ENCODE measurements around the gene UTP11. TPM values are rescaled to one million over a fixed set of nuclear protein-coding genes. Genes with fewer than 3 reads are reported as not detected.

Gene UTP11
- total and polyA plus RNA-seq, 2 of the 8 experiments (the other 6 are each of a cell fraction or from before 2014, with no cell fraction given) = 19.5 to 60.5 TPM

DNA sequence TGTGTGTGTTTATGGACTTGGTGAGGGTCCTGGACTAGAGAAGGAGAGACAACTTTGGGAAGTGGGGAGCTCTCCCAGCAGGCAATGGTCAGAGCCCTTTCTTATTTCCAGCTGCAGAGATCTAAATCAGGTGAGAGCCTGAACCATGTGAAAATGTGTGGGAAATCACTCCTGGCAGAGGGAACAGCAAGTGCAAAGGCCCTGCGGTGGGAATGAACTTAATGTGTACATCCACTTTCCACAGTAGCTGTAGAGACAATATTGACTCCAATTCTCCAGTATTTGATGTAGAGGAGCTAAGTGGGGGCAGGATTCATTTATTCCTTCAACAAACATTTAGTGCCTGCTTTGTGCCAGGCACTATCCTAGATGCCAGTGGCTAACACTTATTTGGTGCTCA is 48.8 kb downstream of the UTP11 start:
- Histone ChIP-seq H3K4ac (replicated peaks; ENCODE audit: insufficient read length, low read depth, low read length) (no peak overlapping the region), H3K14ac (ENCODE audit: insufficient read length) (no peak overlapping the region), H3K18ac (ENCODE audit: extremely low read depth, low read length) (no peak overlapping the region), H3K36me3 (ENCODE audit: control insufficient read depth in 2 of 4, insufficient read depth in 4 of 4, low read length in 3 of 4) (no peaks in the 10 kb centered on the region), H3K27me3 (replicated peaks in 1 of 4; ENCODE audit: control insufficient read depth in 3 of 4, extremely low read depth in 1 of 4, insufficient read depth in 3 of 4, low read length in 3 of 4) (no peaks in the 10 kb centered on the region; a peak in 4 of 7 replicates), H3K27ac (ENCODE audit: low read depth, low read length) (no peak overlapping the region), H2AK5ac (ENCODE audit: low read depth, low read length) (no peak overlapping the region), H3K23ac (ENCODE audit: insufficient read length) (no peak overlapping the region), H4K91ac (replicated peaks; ENCODE audit: insufficient read length, low read length) (no peak overlapping the region), H2AFZ (ENCODE audit: low read length) (no peak overlapping the region), H3K9me3 (ENCODE audit: insufficient read depth in 2 of 2, low read depth in 1 of 2, low read length in 1 of 2) (no peaks in the 10 kb centered on the region), H3K79me2 (ENCODE audit: control insufficient read depth in 1 of 2, insufficient read depth in 2 of 2, low read length in 2 of 2) (peaks cover 0 to 2% of the 10 kb centered on the region in 2 experiments; a peak in 1 of 4 replicates), H2BK15ac (ENCODE audit: low read length) (no peak overlapping the region), H3K23me2 (ENCODE audit: low read depth, low read length) (no peaks in the 10 kb centered on the region), H4K20me1 (replicated peaks in 1 of 2; ENCODE audit: control insufficient read depth in 1 of 2, insufficient read depth in 2 of 2, low read length in 2 of 2) (peaks cover 0 to 3% of the 10 kb centered on the region in 2 experiments), H2BK20ac (ENCODE audit: low read length) (no peak overlapping the region), H3K56ac (replicated peaks; ENCODE audit: insufficient read length, low read depth, low read length) (no peak overlapping the region), H2BK120ac (replicated peaks; ENCODE audit: low read depth, low read length) (no peak overlapping the region), H3K79me1 (ENCODE audit: low read depth, low read length) (peaks cover 4% of the 10 kb centered on the region; the same call in 1 of the 2 replicates), H4K8ac (ENCODE audit: extremely low read depth, insufficient read depth, low read length) (no peak overlapping the region), H3K9ac (replicated peaks in 1 of 4; ENCODE audit: extremely low read depth in 1 of 4, low read depth in 3 of 4, low read length in 3 of 4) (no peak overlapping the region), H3K4me1 (replicated peaks in 1 of 4; ENCODE audit: control insufficient read depth in 3 of 4, insufficient read depth in 4 of 4, low read length in 3 of 4) (peaks cover 0 to 17% (median 10%) of the 10 kb centered on the region in 4 experiments; a peak in 6 of 7 replicates), H3K4me2 (ENCODE audit: insufficient read depth in 1 of 2, low read depth in 2 of 2, low read length in 2 of 2) (no peak overlapping the region), H2BK5ac (ENCODE audit: low read depth, low read length) (no peak overlapping the region), H2BK12ac (ENCODE audit: low read depth, low read length) (no peak overlapping the region), H4K5ac (ENCODE audit: insufficient read length, low read depth, low read length) (no peak overlapping the region), H3K4me3 (ENCODE audit: extremely low read depth in 1 of 4, insufficient read depth in 2 of 4, low read depth in 3 of 4, low read length in 4 of 4) (no peak overlapping the region)
- TF ChIP-seq HDAC2 (IDR thresholded peaks at IDR 0.05; ENCODE audit: borderline replicate concordance in 1 of 2, low read depth in 2 of 2, low read length in 2 of 2) (no peak), KDM1A (IDR thresholded peaks at IDR 0.05; ENCODE audit: borderline replicate concordance, low read length) (peak; percentile 80; the same call in 1 of the 2 replicates), E2F6 (IDR thresholded peaks at IDR 0.05) (no peak), NANOG (IDR thresholded peaks at IDR 0.05; ENCODE audit: insufficient read depth, low read depth, low read length, poor library complexity, severe bottlenecking) (no peak), SUZ12 (IDR thresholded peaks at IDR 0.05; ENCODE audit: low read length) (no peak), TAF1 (IDR thresholded peaks at IDR 0.05; ENCODE audit: low read depth, low read length) (no peak), CEBPB (IDR thresholded peaks at IDR 0.05; ENCODE audit: low read depth, low read length) (no peak)
- POLR2A ChIA-PET (ENCODE audit: partially characterized antibody) = interaction anchor here (1.8 kb wide), 1 partner anchor 14 kb away, joined by 7 read pairs; no protein-coding TSS in a partner anchor
- no peak for FAIRE-seq
- no peak for DNase-seq (ENCODE audit: low read depth in 1 of 2, low spot score in 2 of 2)
- WGBS, 2 experiments (ENCODE audit: extremely low coverage in 1 of 2, insufficient coverage in 1 of 2, insufficient read length in 1 of 2, insufficient replicate concordance in 2 of 2, low coverage in 1 of 2, low lambda C conversion rate in 2 of 2, missing lambda C conversion rate in 1 of 2) = 95% methylated on average over 1 of the region's 1 CpG; no CpG with 5 or more reads in 1 of the 2 experiments
- CTCF ChIA-PET (ENCODE audit: partially characterized antibody) = interaction anchor here (0.7 to 18.0 kb wide), 6 partner anchors 8 to 238 kb away, joined by 3 to 212 read pairs (median 4); no protein-coding TSS in a partner anchor
